Activated naive CD4-positive, alpha-beta T cell treated with anti-CD3 and anti-CD28 coated beads, Interleukin-2, amount 50 U/mL, for 72 hours (primary cell): ENCODE data around the gene NOL9. TPM values are rescaled to one million over a fixed set of nuclear protein-coding genes. Genes with fewer than 3 reads are reported as not detected.
"Not testable (repeated sequence)": the region's sequence is repeated elsewhere in the genome, so short reads cannot be mapped to it uniquely, and the experiment has no call there.

Experiments used
- ATAC-seq, 2 donors: fragments of 150-1000 bp; cut with Tn5 transposase; 2 replicates each; pipeline ENCODE4 v1.10.0; 2021; ENCODE audit warnings: mild to moderate bottlenecking in 2 of 2, moderate library complexity in 2 of 2
- DNase-seq, 2 donors: peaks; one replicate each; pipeline ENCODE4 v3.0.0; 2021 to 2022; ENCODE audit warnings: low spot score in 2 of 2
- H3K27ac Mint-ChIP-seq, 2 donors: one replicate each; pipeline ENCODE4 v1.8.0; 2022; ENCODE audit warnings: mild to moderate bottlenecking in 2 of 2, mixed read lengths in 2 of 2
- H3K36me3 Mint-ChIP-seq, 2 donors: one replicate each; pipeline ENCODE4 v1.8.0; 2022; ENCODE audit warnings: mixed read lengths in 2 of 2
- H3K9me3 Mint-ChIP-seq, 2 donors: one replicate each; pipeline ENCODE4 v1.8.0; 2022; ENCODE audit warnings: mixed read lengths in 2 of 2
- total RNA-seq, 2 donors: library from RNA; stranded (reverse); gene quantifications; one replicate each; pipeline ENCODE4 v1.2.3, GENCODE V29; 2022

NOL9 gene
- 10 to 100 TPM; 37.5 to 42.1 TPM for total RNA-seq

DNA sequence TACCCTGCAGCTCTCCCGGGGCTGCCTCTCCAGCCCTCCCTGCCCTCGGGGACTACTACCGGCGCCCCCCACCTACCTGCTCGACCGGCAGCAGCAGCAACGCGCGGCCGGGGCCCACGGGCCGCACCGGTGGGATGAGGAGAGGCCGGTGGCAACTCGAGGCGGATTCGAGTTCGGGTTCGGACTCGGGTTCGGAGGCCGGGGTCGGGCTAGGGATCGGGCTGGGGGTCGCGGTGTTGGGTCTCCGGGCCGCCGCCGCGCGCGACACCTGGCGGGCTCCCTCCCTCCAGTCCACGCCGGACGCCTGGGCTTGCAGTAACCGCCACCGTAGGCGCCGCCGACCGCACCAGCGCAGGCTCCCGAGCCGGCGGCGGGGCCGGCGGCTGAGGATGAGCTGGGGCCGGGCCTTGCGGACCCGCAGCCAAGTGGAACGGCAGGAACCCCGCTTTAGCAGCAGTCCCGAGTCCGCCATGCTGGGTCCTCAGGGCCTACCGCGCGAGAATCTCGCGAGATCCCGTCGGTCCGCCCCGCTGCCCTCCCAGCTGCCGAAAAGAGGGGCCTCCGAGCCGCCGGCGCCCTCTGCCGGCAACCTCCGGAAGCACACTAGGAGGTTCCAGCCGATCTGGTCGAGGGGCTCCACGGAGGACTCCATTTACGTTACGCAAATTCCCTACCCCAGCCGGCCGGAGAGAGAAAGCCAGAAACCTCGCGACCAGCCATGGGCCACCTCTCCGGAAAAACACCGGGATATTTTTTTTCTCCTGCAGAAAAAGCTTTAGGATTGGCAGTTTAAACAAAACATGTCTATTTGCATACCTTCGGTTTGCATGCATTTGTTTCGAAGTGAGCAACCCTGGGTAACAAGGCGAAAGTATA, at the start of gene NOL9:
Gene NOL9, minus strand, starts transcription at position 483 of the 876 bp plus-strand sequence. Its CDS starts 11 bp downstream, at position 472.
- Mint-ChIP-seq H3K27ac (peak within 1 kb of the TSS; percentile 70 to 96), H3K36me3 (no peaks in the 10 kb centered on the region), H3K9me3 (no peaks in the 10 kb centered on the region)
- peak; percentile 99 for ATAC-seq
- peak; percentile 95 to 98 for DNase-seq

DNA sequence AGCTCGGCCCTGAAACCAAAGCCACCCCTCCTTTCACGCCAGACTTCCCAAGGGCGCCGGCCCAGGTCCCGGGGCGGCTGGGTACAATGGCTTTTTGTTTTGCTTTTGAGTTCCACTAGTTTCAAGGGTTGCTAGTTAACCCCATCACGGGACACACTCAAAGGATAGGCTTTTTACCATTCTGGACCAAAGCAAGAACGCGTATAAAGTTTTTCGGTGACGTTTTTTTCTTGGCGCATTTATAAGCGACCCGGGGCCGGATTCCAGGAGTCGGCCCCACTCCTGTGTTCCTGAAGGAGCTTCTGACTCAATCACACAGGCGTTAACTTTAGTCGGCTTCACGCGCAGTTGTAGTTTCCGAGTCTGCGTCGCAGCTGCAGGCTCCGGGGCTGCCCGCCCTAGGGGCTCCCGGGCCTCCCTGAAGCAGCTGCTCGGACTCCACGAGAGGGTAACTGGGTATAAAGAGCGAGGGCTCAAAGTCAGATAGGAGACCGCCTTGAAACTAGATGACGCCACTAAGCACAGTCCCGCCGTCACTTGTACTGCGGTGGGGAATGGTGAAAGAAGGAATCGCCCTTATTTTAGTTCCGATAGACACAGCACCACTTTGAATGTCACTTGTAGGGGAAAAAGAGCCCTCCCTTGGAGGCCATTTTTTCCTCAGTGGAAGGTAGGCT, 49.1 kb upstream of the NOL9 start:
- ATAC-seq = peak; percentile 19 to 29
- peak overlapping the region; percentile 92 to 95 for H3K27ac Mint-ChIP-seq
- H3K9me3 Mint-ChIP-seq = no peaks in the 10 kb centered on the region
- H3K36me3 Mint-ChIP-seq = peaks cover 17 to 24% of the 10 kb centered on the region in 2 donors
- peak; percentile 66 to 73 for DNase-seq

DNA sequence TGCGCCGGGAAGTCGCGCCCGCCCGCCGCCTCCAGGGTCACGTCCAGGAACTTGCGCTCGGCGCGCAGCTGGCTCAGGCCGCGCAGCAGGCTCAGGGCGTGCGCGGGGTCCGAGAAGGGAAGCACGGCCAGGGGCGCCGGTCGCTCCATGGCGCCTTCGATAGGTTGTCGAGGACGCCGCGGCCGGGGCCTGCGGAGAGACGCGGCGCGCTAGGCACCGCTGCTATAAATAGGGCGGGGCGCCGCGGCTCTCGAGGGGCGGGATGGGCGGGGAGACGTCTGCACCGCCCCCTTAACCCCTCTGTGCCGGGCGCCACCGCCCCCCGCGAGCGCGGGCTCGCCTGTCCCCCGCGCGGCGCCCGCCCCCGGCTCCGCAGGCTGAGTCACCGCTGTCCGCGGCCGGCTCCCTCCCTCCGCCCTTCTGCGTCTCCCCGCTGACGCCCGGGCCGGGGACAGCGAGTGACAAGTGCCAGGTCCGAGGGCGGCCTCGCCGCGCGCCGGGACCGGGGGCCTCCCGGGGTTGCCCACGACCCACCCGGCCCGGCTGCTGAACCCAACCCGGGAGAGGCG, 48.4 kb upstream of the NOL9 start, which contains the start of gene KLHL21:
Gene KLHL21, minus strand, starts transcription at position 201 of the 569 bp plus-strand sequence. Its CDS starts 52 bp downstream, at position 149.
- H3K36me3 Mint-ChIP-seq = peaks cover 17 to 24% of the 10 kb centered on the region in 2 donors
- ATAC-seq = peak; percentile 59 to 69
- peak within 1 kb of the TSS; percentile 95 to 97 for H3K27ac Mint-ChIP-seq
- DNase-seq = peak; percentile 86 to 92
- no peaks in the 10 kb centered on the region for H3K9me3 Mint-ChIP-seq

DNA sequence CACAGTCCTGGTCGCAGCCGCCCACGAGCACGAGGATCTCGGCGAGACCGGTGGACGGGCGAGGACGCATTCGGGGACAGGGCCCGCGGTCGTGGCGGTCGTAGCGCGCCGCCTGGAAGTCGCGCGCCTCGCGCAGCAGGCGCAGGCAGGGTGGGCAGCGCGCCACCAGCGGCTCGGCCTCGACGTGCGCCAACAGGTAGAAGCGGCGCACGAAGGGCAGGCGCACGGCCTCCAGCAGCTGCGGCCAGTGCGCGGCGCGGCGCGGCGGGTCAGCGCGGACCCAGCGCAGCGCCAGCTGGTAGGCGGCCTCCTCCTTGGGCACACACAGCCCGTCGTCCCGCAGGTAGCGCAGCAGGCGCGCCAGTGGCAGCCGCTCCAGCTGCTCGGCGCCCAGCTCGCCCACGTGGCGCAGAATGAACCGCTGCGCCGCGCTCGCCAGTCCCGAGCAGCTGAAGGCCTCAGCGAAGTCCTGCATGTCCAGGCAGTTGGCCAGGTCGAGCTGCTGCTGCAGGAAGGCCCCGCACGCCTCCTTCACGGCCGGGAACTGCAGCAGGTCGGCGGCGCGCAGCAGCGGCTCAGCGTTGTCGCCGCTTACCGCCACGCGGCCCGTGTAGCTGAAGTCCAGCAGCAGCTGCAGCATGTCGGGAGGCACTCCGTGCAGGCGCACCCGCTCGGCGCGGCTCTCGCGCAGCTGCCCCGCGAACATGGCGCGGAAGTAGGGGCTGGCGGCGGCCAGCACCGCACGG, 47.8 kb upstream of the NOL9 start:
- Mint-ChIP-seq H3K9me3 (no peaks in the 10 kb centered on the region), H3K36me3 (peaks cover 17 to 24% of the 10 kb centered on the region in 2 donors), H3K27ac (peak overlapping the region in 1 of 2 donors; percentile 89)
- no peak for DNase-seq
- ATAC-seq = peak; percentile 20 to 51

DNA sequence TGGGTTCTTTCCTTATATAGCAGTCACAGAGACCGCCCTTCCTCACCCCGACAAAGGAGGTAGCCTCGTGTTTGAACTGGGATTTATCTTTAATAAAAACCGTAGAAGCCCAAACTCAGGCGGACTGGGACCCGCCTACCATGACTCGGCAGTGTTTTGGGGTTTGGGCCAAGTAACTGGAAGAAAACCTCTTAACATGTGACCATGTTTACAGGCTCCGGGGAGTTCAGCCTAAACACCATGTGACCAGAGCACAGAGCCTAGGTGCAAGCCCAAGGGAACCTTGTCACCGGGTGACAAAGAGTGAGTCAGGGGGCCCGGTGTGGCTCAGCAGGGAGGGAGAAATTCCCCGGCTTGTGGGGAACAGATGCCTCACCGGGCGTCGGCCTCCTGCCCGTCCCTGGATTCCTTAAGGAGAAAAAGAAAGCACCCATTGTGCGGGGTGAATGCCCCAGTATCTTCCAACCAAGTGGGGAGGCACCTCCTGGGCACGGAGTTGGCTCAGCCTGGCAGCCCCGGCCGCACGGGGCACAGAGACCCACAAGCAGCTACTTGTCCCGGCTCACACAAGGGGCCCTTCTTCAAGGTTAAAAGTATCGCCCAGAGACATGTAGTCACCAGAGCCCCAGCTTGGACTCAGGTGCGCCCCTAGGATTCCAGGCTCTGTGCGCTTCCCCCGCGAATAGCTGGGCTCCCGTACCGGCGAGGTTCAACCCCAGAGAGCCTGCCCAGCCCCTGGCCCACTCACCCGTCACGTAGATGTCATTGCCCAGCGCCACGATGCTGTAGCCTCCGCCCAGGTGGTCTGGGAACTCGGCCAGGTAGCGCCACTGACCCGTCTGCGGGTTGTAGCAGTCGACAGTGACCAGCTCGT, 47.0 kb upstream of the NOL9 start:
- Mint-ChIP-seq H3K36me3 (peaks cover 20 to 24% of the 10 kb centered on the region in 2 donors), H3K27ac (peak overlapping the region; percentile 89 to 97), H3K9me3 (no peaks in the 10 kb centered on the region)
- peak; percentile 81 to 82 for ATAC-seq
- peak; percentile 80 to 94 for DNase-seq

DNA sequence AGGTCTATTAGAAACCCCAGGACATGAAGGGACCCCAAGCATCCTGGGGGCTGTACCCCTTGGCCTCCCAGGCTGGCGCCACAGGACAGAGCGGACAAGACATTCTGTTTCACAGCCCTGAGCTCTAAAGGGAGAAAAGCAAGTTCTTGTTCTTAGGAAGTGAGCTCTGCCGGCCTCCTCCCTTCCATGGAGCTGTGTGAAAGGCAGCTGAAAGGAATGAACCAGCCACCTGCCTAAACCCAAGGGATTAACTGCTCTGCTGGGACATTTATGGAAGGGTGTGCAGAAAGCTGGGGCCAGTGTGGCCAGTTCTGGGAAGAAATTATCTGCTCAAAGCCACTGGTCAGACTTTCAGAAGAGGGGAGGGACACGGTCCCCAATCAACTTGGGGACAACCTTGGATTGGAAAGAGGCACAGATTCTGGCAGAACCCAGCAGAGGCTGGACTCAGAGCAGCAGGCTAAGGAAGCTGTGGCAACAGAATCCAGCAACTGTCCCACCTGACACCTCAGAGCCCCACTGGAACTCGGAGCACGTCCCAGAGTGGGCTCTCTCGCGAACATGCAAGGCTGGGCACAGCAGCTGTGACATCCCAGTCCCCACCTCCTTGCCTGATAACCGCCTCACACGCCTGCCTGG, 46.2 kb upstream of the NOL9 start:
- ATAC-seq (no peak), DNase-seq (no peak)
- H3K36me3 Mint-ChIP-seq = peaks cover 24 to 27% of the 10 kb centered on the region in 2 donors
- no peaks in the 10 kb centered on the region for H3K9me3 Mint-ChIP-seq
- H3K27ac Mint-ChIP-seq = peak overlapping the region; percentile 89 to 97

DNA sequence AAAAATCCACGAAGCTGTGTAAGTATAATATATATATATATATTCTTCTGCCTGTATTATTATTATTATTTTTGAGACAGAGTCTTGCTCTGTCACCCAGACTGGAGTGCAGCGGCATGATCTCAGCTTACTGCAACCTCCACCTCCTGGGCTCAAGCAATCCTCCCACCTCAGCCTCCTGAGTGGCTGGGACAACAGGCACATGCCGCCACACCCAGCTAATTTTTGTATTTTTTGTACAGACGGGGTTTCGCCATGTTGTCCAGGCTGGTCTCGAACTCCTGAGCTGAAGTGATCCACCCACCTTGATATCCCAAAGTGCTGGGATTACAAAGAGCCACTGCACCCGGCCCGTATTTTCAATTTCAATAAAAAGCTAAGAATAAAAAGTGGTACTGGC, 45.7 kb upstream of the NOL9 start:
- peak overlapping the region; percentile 89 to 97 for H3K27ac Mint-ChIP-seq
- ATAC-seq, H3K9me3 Mint-ChIP-seq, DNase-seq: not testable (repeated sequence)
- peaks cover 24 to 32% of the 10 kb centered on the region in 2 donors for H3K36me3 Mint-ChIP-seq

DNA sequence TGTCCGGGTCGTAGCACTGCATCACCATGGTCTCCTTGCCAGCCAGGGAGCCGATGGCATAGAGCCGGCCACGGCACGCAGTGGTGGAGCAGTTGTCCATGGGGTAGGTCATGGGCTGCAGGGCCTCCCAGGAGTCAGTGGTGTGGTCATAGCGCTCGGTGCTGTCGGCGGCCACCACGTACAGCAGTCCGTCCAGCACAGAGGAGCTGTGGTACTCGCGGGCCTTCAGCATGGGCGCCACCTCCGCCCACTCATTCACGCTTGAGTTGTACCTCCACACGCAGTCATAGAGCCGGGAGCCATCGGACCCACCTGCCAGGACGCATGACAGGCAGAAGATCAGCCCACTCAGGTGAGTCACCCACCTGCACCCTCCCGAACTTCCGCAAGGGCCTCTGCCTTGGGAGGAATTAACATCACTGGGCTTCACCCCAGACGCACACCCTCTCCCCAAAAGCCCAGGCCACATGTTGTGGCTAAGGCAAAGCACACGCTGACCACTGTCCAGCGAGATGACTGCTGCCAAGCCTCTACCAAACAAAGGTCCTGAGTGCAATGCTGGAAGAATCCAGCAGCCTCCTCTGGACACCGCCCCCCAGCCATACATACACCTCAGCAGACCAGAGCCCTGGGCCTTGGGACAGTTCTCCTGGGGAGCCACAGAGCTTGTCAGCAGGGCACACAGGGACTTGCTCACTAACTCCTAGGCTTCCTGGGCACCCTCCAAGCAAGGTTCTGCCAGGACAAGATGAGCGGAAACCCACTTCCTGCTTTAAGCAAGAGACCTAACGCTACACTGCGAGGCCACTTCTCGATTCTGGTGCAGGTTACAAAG, 45.0 kb upstream of the NOL9 start:
- peak in 1 of 2 donors; percentile 2 for ATAC-seq
- H3K36me3 Mint-ChIP-seq = peaks cover 24 to 32% of the 10 kb centered on the region in 2 donors
- no peaks in the 10 kb centered on the region for H3K9me3 Mint-ChIP-seq
- peak overlapping the region; percentile 89 to 91 for H3K27ac Mint-ChIP-seq
- peak; percentile 46 to 67 for DNase-seq

DNA sequence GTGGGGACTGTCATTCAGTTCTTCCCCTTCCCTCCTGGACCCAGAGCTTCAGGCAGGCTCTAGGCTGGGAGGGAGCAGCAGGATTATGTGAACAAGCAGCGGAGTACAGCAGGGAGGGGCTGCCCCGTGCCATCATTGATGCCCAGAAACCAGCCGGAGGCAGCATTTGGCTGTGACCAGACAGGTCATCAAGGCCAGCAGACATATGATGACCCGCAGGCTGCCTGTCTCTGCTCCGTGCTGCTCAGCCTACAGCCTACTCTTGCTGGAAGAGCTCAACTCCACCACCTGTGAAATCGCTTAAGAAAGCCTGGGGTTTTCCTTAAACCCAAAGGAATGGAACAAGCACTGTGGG, 43.4 kb upstream of the NOL9 start:
- DNase-seq (no peak), ATAC-seq (no peak)
- Mint-ChIP-seq H3K36me3 (peaks cover 24 to 32% of the 10 kb centered on the region in 2 donors), H3K27ac (no peak overlapping the region), H3K9me3 (no peaks in the 10 kb centered on the region)

DNA sequence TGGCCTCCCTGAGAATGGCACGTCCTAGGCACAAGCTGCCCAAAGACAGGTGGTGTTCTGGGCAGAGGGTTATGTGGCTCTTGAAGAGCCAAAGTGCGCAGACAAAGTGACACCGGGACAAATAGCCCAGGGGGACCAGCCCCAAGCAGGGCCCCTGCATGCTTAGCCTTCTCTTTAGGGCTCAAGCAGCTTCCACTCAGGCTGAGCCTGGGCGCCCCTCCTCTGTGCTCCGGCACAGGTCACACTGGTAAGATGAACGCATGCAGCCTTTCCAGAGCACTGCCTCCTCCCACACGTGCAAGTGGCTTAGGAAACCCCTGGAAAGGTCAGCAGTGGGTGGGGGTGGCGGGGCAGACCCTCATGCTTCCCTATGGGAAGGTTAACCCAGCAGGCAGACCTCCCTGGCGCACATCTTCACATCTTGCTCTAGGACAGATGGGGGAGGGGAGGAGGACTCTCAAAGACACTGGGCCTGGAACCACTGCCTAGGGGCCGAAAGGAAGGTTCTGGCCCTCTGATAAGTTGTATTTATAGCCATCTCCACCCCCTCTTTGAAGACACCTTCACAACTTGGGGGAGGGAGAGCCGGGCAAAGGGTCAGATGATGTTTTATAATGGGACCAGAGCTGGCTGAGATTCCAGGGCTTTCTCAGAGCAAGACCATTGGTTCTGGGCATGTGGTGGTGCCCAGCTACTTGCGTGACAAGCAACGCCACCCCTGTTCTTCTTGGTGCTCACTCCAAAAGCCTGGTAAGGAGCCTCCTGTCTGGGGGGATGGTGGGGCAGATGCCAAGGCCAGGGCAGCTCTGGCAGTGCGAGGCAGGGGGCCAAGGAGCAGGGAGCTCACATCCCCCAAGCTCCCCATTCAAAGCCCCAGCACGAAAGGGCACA, 42.8 kb upstream of the NOL9 start:
- peak overlapping the region in 1 of 2 donors; percentile 14 for H3K27ac Mint-ChIP-seq
- no peak for ATAC-seq
- H3K36me3 Mint-ChIP-seq = peaks cover 24 to 32% of the 10 kb centered on the region in 2 donors

DNA sequence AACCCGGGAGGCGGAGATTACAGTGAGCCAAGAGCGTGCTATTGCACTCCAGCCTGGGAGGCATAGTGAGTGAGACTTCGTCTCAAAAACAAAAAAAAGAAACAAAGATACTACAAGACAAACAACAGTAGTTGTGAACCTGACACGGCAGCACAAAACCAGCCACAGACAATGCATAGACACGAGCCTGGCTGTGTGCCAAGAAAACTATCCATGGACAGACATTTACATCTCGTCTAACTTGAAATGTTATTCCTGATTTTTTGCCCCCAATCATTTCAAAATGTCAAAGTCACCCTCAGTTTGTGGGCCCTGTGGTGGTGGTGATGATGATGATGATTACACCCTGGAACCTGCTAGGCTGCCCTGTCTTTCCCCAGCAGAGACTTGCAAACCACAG, 42.0 kb upstream of the NOL9 start:
- Mint-ChIP-seq H3K27ac (peak overlapping the region in 1 of 2 donors; percentile 92), H3K9me3 (no peaks in the 10 kb centered on the region), H3K36me3 (peaks cover 20 to 30% of the 10 kb centered on the region in 2 donors)
- no peak for DNase-seq
- no peak for ATAC-seq

More for the DNA sequence above, 42.8 kb upstream of the NOL9 start:
- H3K9me3 Mint-ChIP-seq = no peaks in the 10 kb centered on the region
- DNase-seq = no peak

DNA sequence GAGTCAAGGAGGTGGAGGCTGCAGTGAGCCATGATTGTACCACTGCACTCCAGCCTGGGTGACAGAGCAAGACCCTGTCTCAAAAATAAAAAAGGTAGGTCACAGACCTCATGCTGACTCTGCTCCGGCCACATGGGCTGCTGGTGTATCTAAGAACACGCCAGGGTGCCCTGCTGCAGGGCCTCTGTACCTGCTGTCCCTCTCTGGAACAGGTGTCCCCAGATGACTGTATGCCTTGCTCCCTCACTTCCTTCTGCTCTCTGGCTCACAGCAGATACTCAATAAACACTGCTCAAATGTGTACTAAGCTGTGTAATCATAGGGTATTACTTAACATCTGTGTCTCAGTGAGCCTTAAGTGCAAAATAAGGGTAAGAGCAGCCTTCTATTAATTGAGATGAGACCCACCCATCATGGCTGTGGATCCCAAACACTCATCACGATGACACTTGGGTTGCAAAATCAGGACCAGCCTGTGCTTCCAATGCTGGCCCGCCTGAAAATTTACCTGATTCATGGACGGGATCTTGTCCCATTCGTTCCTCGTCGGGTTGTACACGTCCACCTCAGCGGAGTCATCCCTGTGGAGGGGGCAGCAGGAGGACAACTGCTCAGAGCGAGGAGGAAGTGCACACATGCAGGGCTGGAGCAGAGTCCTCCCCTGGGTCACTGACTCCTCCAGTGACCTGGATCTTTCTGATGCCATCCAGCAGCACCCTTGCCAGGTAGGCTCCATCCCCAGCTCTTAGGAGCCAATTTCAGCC, 40.8 kb upstream of the NOL9 start:
- DNase-seq (no peak), ATAC-seq (no peak)
- peaks cover 11 to 24% of the 10 kb centered on the region in 2 donors for H3K36me3 Mint-ChIP-seq
- peak overlapping the region in 1 of 2 donors; percentile 77 for H3K27ac Mint-ChIP-seq
- no peaks in the 10 kb centered on the region for H3K9me3 Mint-ChIP-seq

DNA sequence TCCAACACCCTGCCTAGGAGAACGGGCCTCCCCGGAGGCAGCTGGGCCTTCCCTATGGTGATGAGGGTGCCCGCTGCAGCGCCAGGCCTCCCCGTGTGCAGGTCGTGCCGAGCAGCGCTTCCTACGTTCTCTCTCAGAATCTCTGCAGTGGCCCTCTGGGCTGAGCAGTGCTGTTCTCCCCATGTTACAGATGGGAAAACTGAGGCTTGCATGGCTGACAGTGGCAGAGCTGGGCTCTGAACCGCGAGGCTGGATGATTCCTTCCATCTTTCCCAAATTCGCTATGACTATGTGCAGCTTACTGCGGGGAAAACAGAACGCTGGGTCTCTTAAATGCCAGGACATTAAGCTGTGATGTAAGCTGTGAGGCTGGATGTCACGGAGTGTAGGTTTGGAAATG, 39.5 kb upstream of the NOL9 start:
- ATAC-seq = no peak
- DNase-seq = no peak
- no peaks in the 10 kb centered on the region for H3K9me3 Mint-ChIP-seq
- H3K27ac Mint-ChIP-seq = peak overlapping the region in 1 of 2 donors; percentile 68
- peaks cover 2 to 15% of the 10 kb centered on the region in 2 donors for H3K36me3 Mint-ChIP-seq
